Breast epithelium (tissue), 3 donors: Measurements from ENCODE around the gene PCLAF.

Source experiments
- CTCF ChIP-seq, 3 donors: fragments of 450-650 bp; IDR thresholded peaks; one replicate each; pipeline ENCODE4 v1.5.1; 2016 to 2017; ENCODE audit warnings: antibody characterized with exemption in 3 of 3, mild to moderate bottlenecking in 3 of 3, moderate library complexity in 3 of 3
- POLR2A ChIP-seq: fragments of 450-650 bp; IDR thresholded peaks from one replicate; pipeline ENCODE4 v1.6.1; 2016; ENCODE audit warnings: antibody characterized with exemption, mild to moderate bottlenecking, moderate library complexity
- POLR2AphosphoS5 ChIP-seq, 3 donors: sonication (generic); formaldehyde crosslinking; IDR thresholded peaks; one replicate each; pipeline ENCODE4 v1.6.1; 2017; ENCODE audit warnings: antibody characterized with exemption in 3 of 3

- no peak for TF ChIP-seq POLR2A
- peak in 1 of 3 donors; percentile 15 for TF ChIP-seq CTCF (IDR thresholded peaks at IDR 0.05)
- TF ChIP-seq POLR2AphosphoS5 (IDR thresholded peaks at IDR 0.05) = peak; percentile 14 to 28 (median 24)
Measured at GRCh38 chr15:64381000-64381751, at the start of gene PCLAF.
